IPS-18c (cell line): ENCODE results near the gene WDR35.

Experiments used
- H3K4me3 ChIP-seq: 2 replicates; pipeline ENCODE4 v1.7.0; 2013; ENCODE audit warnings: low read depth, mild to moderate bottlenecking, low read length, moderate library complexity; ENCODE audit not compliant: insufficient read depth
- H3K9me3 ChIP-seq: one replicate; pipeline ENCODE4 v1.6.1; 2013; ENCODE audit warnings: mild to moderate bottlenecking, low read length, moderate library complexity; ENCODE audit not compliant: control insufficient read depth, insufficient read depth

Gene WDR35

DNA sequence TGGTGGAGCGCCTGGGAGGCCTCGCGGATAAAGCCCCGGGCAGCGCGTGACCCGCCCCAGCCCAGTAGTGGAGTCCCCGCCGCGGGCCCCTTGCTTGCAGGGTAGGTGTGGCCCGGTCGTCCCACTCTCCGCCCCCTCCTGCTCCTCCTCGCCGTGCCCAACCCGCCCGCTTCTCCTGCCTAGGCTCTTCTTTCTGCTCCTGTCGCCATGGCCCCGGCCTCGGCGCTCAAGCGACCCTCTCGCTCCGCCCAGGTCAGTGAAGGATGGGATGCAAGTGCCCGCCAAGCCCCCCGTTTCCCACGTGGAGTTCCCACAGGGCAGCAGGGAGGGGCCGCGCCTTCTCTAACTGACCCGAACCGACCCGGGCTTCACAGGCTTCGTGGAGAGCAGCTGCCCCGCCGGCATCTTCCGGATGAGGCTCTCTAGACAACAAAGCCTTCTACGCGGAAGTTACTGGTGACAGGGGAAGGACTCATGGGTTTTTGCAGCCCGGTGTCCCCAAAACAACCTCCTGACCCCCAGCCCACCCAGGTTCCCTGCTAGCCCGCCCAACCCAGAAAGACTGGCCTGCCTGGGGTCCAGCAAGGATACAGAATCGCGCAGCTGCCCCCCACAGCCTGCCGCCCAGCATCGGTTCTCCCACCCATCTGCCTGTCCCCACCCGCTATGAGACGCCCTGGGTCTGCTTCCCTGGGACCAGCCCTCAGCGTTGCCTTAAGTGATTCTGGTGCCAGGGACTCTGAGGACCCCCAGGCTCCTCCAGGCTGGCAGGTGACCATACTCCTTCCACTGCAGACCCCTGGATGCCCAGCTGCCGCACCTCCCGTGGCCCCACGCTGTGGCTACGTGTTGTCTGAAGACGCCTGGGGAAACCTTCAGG lies 121.0 kb downstream of the WDR35 start:
- no peaks in the 10 kb centered on the region for H3K9me3 ChIP-seq
- peak overlapping the region; percentile 51; the same call in 1 of the 2 replicates for H3K4me3 ChIP-seq

DNA sequence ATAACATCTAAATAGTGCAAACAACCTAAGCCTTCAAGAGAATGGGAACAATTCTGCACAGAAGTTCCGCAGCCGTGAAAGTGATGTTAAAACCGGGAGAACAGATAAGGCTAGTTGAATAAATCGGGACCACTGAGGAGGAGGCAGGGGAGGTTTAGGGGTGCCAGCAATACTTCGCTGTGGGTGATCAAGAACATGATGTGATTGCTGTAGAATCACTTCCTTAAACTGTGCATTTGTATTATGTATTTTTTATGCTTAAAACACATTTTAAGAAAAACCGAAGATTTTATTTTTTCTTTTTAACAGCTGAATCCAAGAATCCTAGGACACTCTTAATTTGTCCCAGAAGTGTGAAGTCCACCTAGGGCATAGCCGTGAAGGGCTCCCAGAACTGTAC lies 121.7 kb downstream of the WDR35 start:
- H3K9me3 ChIP-seq = no peaks in the 10 kb centered on the region
- H3K4me3 ChIP-seq = peak overlapping the region; percentile 51; the same call in 1 of the 2 replicates

DNA sequence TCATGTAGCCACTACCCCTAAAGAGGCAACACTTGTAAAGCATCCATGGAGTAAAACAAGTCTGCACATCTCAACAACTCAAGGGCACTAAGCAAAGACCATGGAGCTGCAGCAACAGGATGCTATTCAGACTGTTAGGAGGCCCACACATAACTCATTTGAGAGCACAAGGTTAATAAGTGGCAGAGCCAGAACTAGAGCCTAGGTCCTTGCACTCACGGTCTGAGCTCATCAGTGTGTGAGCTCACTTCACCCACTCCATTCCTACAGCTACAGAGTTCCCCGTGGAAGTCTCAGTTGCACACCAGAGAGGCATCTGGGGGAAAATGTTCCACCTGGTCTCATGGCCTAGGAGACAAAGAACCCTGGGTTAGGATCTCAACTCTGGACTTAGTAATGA lies 123.1 kb downstream of the WDR35 start:
- Histone ChIP-seq H3K4me3 (no peak overlapping the region), H3K9me3 (no peaks in the 10 kb centered on the region)

DNA sequence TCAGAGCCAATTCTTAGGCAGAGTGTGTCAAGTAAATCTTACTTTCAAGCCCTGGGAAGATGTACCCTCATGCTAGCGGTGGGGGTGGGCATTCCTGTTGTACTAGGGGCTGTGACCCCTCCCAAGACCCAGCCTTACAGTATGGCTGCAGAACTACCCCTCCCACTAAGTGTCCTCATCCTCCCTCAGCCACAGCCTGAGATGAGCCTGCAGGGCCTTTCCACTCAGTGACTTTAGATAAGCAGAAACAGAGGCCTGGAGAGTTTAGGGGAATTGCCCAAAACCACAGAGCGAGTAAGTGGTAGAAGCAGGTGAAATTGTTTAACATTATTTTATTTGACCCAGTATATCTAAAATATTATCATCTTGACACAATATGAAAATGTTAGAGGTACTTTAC lies 124.8 kb downstream of the WDR35 start:
- no peak overlapping the region for H3K4me3 ChIP-seq

DNA sequence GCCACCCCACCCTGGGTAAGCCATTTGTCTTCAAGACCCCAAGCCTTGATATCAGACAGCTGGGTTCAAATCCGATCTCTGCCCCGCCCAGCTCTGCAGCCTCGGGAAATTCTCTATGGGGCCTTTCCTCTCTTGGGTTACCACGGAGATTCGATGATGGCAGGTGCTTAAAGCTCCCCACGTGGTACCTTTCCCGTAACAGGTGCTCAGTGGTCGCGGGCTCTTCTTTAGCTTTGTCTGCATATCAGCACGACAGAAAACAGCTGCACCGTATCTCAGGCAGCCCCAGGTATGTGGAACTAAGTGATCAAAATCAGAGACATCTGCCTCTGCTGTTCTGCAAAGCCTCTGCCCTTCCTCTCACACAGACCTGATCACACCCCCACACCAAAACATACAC lies 125.5 kb downstream of the WDR35 start:
- no peak overlapping the region for H3K4me3 ChIP-seq
- H3K9me3 ChIP-seq = no peaks in the 10 kb centered on the region

More for the DNA sequence above, 124.8 kb downstream of the WDR35 start:
- H3K9me3 ChIP-seq = no peaks in the 10 kb centered on the region

DNA sequence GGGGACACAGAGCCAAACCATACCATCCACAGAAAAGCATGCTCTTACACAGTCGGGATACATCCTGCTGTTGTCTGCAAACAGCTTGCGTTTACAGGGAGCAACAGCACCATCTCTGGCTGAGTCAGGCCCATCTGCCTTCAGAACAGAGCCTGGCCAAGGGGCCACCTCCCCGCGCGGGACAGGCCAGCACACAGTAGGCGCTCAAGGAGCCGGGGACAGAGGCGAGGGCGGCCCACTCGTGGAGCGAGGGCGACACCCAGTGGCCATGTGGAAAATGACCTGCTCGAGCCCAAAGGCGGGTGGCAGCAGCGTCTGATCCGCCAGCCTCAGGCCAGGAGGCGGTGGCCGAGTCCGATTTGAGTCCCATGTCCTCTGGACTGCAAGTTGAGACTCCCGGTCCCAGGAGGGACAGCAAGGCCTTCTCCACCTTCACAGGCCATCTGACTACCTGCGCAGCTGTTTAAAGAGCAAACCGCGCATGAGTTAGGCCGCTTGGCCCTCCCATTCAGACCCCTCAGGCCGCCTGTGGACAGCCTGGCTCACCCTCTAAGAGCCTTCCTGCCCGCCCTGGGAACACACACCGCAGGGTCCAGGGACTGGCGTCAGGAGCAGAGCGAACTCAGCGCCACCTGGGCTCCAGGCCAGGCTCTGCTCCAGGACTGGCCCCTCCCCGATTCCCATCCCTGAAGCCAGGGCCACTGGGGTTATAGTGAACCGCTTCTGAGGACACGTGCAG lies 126.4 kb downstream of the WDR35 start:
- Histone ChIP-seq H3K4me3 (peak overlapping the region; percentile 50), H3K9me3 (no peaks in the 10 kb centered on the region)

DNA sequence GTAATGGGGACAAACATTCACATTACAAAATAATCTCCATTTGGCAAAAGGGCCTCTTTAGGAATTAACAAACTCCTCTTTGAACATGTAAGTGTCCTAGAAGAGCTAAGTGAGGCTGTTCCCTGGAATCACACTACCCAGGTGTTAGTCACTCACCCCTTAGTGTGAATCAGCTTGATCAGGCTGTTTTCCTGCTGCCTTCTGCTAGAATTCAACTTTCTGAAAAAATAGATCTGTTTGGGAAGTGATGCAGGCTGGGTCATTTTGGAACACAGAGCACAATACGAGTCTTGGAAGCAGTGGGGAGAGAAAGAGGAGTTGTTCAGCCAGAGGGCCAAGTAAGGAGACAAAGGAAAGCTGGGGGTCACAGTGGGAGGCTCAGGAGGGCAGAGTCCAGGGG lies 128.1 kb downstream of the WDR35 start:
- no peak overlapping the region for H3K4me3 ChIP-seq
- no peaks in the 10 kb centered on the region for H3K9me3 ChIP-seq
